K562 (cell line): Measurements from ENCODE around the gene CORT. TPM values are rescaled to one million over a fixed set of nuclear protein-coding genes. Genes with fewer than 3 reads are reported as not detected.

Source experiments
- ATF7 ChIP-seq: fragments of 450-650 bp; IDR thresholded peaks from 2 replicates; pipeline ENCODE4 v1.7.1; 2014; ENCODE audit warnings: mild to moderate bottlenecking, moderate library complexity
- FOXK2 ChIP-seq, 2 experiments: fragments of 450-650 bp; IDR thresholded peaks in 1 of 2; conservative IDR thresholded peaks in 1 of 2; 2 replicates each; pipeline ENCODE4 v1.6.1; 2016; ENCODE audit warnings: low read depth in 2 of 2, mild to moderate bottlenecking in 1 of 2
- HDAC1 ChIP-seq, 2 experiments: fragments of 450-650 bp; IDR thresholded peaks; 2 replicates each; pipeline ENCODE4 v1.6.1; 2016 to 2017; ENCODE audit warnings: inconsistent platforms in 1 of 2, mild to moderate bottlenecking in 1 of 2, moderate library complexity in 1 of 2
- NCOA6 ChIP-seq: fragments of 450-650 bp; IDR thresholded peaks from 2 replicates; pipeline ENCODE4 v1.6.1; 2017; ENCODE audit warnings: mild to moderate bottlenecking
- NEUROD1 ChIP-seq: fragments of 150-350 bp; IDR thresholded peaks from 2 replicates; pipeline ENCODE4 v1.6.1; 2014; ENCODE audit warnings: borderline replicate concordance, low read length, low read depth; ENCODE audit not compliant: partially characterized antibody
- POLR2A ChIP-seq: fragments of 450-650 bp; conservative IDR thresholded peaks from 2 replicates; pipeline ENCODE4 v1.6.1; 2016
- SMC3 ChIP-seq: conservative IDR thresholded peaks from 2 replicates; pipeline ENCODE4 v1.6.1; 2011; ENCODE audit warnings: low read depth, low read length, improper control_type of control experiment; ENCODE audit not compliant: insufficient read depth
- TBL1XR1 ChIP-seq, 2 experiments: IDR thresholded peaks; 2 replicates each; pipeline ENCODE4 v1.6.1; 2012; ENCODE audit warnings: improper control_type of control experiment in 2 of 2, low read length in 2 of 2, mild to moderate bottlenecking in 1 of 2
- ZBTB17 ChIP-seq: fragments of 450-650 bp; formaldehyde crosslinking; IDR thresholded peaks from 2 replicates; pipeline ENCODE4 v1.4.0; 2020; ENCODE audit warnings: mild to moderate bottlenecking
- ZNF184 ChIP-seq: sonication (generic); formaldehyde crosslinking; IDR thresholded peaks from 2 replicates; pipeline ENCODE4 v1.5.0; 2020; ENCODE audit warnings: missing genetic modification reagents
- ZNF384 ChIP-seq: IDR thresholded peaks from 2 replicates; pipeline ENCODE4 v1.6.1; 2012; ENCODE audit warnings: low read depth, low read length, improper control_type of control experiment
- ZNF589 ChIP-seq: fragments of 200-800 bp; sonication (Bioruptor generic); IDR thresholded peaks from 2 replicates; pipeline ENCODE4 v1.6.1; 2016; ENCODE audit warnings: low read depth, missing genetic modification characterization, missing compliant biosample characterization
- ZNF77 ChIP-seq: fragments of 250-450 bp; sonication (Bioruptor Pico); IDR thresholded peaks from 2 replicates; pipeline ENCODE4 v1.5.0; 2020
- ZZZ3 ChIP-seq: fragments of 450-650 bp; IDR thresholded peaks from 2 replicates; pipeline ENCODE4 v1.6.1; 2016; ENCODE audit warnings: antibody characterized with exemption, mild to moderate bottlenecking, moderate library complexity
- polyA plus RNA-seq, 8 experiments: library from polyadenylated mRNA; depleted of rRNA in 4 of 8; stranded (reverse) in 5 of 8; unstranded in 3 of 8; fragments of >200 nt; fragmentation: Nextera tagmentation in 2 of 8; fragmentation: Illumina TruSeq in 1 of 8; extraction: Ambion mirVana in 2 of 8; extraction: Trizol in 1 of 8; gene quantifications; 2 replicates each; pipeline versions ENCODE4 v1.2.1 to v1.2.3, GENCODE V29; 2011 to 2014; ENCODE audit warnings: inconsistent platforms in 1 of 8, missing spikeins in 1 of 8
- total RNA-seq, 7 experiments: library from RNA; depleted of rRNA in 6 of 7; stranded (reverse); fragments of >200 nt in 6 of 7; fragmentation: Illumina TruSeq in 2 of 7; extraction: Trizol in 2 of 7; gene quantifications; 2 replicates each; pipeline versions ENCODE4 v1.2.1 to v1.2.3, GENCODE V29; 2011 to 2021; ENCODE audit warnings: low replicate concordance in 1 of 7
- TF ChIP-seq, protein P1 (sequence below): fragments of 450-650 bp; IDR thresholded peaks from 2 replicates; pipeline ENCODE4 v1.6.1; 2017; ENCODE audit warnings: antibody characterized with exemption
- TF ChIP-seq, protein P2 (sequence below): IDR thresholded peaks from 2 replicates; pipeline ENCODE4 v1.6.1; 2012; ENCODE audit warnings: low read depth, low read length, improper control_type of control experiment, borderline replicate concordance
- TF ChIP-seq, protein P3 (sequence below): sonication (generic); formaldehyde crosslinking; IDR thresholded peaks from 2 replicates; pipeline ENCODE4 v1.8.1; 2023; ENCODE audit warnings: mild to moderate bottlenecking, missing genetic modification reagents
- TF ChIP-seq, protein P4 (sequence below): fragments of 450-650 bp; formaldehyde crosslinking; IDR thresholded peaks from 2 replicates; pipeline ENCODE4 v1.4.0; 2020; ENCODE audit warnings: mild to moderate bottlenecking, moderate library complexity
- TF ChIP-seq, protein P5 (sequence below): fragments of 450-650 bp; IDR thresholded peaks from 2 replicates; pipeline ENCODE4 v1.6.1; 2014; ENCODE audit warnings: low read depth, mild to moderate bottlenecking, moderate library complexity, borderline replicate concordance
- TF ChIP-seq, protein P6 (sequence below): sonication (generic); formaldehyde crosslinking; IDR thresholded peaks from 2 replicates; pipeline ENCODE4 v1.8.1; 2022; ENCODE audit warnings: missing genetic modification reagents

The CORT gene
- total and polyA plus RNA-seq, 9 of the 15 experiments (the other 6 are each of a cell fraction or from before 2014, with no cell fraction given): 0.08 to 0.54 (median 0.13) TPM; not detected in 5

DNA sequence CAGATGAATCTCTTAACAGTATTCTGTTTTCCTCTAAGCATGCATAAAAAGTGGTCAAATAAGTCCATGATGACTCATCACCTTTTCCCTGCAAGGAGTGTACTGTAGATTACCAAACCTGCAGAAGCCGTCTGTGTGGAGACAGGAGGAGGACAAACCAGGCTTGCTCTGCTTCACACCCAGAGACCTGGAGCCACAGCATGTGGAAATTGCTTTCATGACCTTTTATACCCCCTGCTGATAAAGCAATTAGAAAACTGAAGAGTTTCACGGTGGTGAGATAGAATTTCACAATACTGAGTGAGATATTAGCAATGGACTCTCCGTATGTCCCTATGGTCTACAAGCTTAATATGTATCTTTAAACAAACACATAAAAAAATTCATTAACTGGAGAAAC is 9.4 kb downstream of the CORT start (continued):
- TF ChIP-seq SMC3: no peak
- TF ChIP-seq ZNF184 (CRISPR knock-in tag): no peak
- TF ChIP-seq, protein P1, sequence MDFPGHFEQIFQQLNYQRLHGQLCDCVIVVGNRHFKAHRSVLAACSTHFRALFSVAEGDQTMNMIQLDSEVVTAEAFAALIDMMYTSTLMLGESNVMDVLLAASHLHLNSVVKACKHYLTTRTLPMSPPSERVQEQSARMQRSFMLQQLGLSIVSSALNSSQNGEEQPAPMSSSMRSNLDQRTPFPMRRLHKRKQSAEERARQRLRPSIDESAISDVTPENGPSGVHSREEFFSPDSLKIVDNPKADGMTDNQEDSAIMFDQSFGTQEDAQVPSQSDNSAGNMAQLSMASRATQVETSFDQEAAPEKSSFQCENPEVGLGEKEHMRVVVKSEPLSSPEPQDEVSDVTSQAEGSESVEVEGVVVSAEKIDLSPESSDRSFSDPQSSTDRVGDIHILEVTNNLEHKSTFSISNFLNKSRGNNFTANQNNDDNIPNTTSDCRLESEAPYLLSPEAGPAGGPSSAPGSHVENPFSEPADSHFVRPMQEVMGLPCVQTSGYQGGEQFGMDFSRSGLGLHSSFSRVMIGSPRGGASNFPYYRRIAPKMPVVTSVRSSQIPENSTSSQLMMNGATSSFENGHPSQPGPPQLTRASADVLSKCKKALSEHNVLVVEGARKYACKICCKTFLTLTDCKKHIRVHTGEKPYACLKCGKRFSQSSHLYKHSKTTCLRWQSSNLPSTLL: no peak
- no peak for TF ChIP-seq NEUROD1
- TF ChIP-seq, protein P2, sequence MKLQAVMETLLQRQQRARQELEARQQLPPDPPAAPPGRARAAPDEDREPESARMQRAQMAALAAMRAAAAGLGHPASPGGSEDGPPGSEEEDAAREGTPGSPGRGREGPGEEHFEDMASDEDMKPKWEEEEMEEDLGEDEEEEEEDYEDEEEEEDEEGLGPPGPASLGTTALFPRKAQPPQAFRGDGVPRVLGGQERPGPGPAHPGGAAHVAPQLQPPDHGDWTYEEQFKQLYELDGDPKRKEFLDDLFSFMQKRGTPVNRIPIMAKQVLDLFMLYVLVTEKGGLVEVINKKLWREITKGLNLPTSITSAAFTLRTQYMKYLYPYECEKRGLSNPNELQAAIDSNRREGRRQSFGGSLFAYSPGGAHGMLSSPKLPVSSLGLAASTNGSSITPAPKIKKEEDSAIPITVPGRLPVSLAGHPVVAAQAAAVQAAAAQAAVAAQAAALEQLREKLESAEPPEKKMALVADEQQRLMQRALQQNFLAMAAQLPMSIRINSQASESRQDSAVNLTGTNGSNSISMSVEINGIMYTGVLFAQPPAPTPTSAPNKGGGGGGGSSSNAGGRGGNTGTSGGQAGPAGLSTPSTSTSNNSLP: 0 out of 2 replicates have a peak, but pooled peaks have one; percentile 25
- TF ChIP-seq ZZZ3: no peak
- no peak; a peak in 1 of 4 replicates for TF ChIP-seq FOXK2 (conservative IDR thresholded peaks at IDR 0.05 in 1 of 2, IDR thresholded peaks at IDR 0.05 in 1 of 2; ENCODE audit: low read depth in 2 of 2)
- no peak for TF ChIP-seq ZNF589 (CRISPR knock-in tag)
- TF ChIP-seq TBL1XR1 (IDR thresholded peaks at IDR 0.05; ENCODE audit: low read length in 2 of 2): peak in 1 of 2 experiments; percentile 53; a peak in 1 of 4 replicates
- TF ChIP-seq ZNF384: no peak
- no peak for TF ChIP-seq ZNF77 (CRISPR knock-in tag)
- peak in 1 of 2 experiments; percentile 58; a peak in 1 of 4 replicates for TF ChIP-seq HDAC1 (IDR thresholded peaks at IDR 0.05)
- TF ChIP-seq, protein P3, sequence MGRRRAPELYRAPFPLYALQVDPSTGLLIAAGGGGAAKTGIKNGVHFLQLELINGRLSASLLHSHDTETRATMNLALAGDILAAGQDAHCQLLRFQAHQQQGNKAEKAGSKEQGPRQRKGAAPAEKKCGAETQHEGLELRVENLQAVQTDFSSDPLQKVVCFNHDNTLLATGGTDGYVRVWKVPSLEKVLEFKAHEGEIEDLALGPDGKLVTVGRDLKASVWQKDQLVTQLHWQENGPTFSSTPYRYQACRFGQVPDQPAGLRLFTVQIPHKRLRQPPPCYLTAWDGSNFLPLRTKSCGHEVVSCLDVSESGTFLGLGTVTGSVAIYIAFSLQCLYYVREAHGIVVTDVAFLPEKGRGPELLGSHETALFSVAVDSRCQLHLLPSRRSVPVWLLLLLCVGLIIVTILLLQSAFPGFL (CRISPR knock-in tag): no peak
- no peak for TF ChIP-seq NCOA6
- no peak for TF ChIP-seq POLR2A
- TF ChIP-seq, protein P4, sequence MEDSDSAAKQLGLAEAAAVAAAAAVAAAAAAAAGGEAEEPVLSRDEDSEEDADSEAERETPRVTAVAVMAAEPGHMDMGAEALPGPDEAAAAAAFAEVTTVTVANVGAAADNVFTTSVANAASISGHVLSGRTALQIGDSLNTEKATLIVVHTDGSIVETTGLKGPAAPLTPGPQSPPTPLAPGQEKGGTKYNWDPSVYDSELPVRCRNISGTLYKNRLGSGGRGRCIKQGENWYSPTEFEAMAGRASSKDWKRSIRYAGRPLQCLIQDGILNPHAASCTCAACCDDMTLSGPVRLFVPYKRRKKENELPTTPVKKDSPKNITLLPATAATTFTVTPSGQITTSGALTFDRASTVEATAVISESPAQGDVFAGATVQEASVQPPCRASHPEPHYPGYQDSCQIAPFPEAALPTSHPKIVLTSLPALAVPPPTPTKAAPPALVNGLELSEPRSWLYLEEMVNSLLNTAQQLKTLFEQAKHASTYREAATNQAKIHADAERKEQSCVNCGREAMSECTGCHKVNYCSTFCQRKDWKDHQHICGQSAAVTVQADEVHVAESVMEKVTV: no peak
- TF ChIP-seq ATF7: peak; percentile 48; the same call in 1 of the 2 replicates
- TF ChIP-seq, protein P5, sequence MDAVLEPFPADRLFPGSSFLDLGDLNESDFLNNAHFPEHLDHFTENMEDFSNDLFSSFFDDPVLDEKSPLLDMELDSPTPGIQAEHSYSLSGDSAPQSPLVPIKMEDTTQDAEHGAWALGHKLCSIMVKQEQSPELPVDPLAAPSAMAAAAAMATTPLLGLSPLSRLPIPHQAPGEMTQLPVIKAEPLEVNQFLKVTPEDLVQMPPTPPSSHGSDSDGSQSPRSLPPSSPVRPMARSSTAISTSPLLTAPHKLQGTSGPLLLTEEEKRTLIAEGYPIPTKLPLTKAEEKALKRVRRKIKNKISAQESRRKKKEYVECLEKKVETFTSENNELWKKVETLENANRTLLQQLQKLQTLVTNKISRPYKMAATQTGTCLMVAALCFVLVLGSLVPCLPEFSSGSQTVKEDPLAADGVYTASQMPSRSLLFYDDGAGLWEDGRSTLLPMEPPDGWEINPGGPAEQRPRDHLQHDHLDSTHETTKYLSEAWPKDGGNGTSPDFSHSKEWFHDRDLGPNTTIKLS: no peak
- peak; percentile 59; the same call in 1 of the 2 replicates for TF ChIP-seq ZBTB17 (CRISPR knock-in tag)
- TF ChIP-seq, protein P6, sequence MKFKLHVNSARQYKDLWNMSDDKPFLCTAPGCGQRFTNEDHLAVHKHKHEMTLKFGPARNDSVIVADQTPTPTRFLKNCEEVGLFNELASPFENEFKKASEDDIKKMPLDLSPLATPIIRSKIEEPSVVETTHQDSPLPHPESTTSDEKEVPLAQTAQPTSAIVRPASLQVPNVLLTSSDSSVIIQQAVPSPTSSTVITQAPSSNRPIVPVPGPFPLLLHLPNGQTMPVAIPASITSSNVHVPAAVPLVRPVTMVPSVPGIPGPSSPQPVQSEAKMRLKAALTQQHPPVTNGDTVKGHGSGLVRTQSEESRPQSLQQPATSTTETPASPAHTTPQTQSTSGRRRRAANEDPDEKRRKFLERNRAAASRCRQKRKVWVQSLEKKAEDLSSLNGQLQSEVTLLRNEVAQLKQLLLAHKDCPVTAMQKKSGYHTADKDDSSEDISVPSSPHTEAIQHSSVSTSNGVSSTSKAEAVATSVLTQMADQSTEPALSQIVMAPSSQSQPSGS (CRISPR knock-in tag): no peak
